ENCODE results near the gene AMBP. TPM values are rescaled to one million over a fixed set of nuclear protein-coding genes. Genes with fewer than 3 reads are reported as not detected.
"Not testable (repeated sequence)": the region's sequence is repeated elsewhere in the genome, so short reads cannot be mapped to it uniquely, and the experiment has no call there.

The AMBP gene
- total RNA-seq, 2 experiments from 2014 or later = not detected

- ChIA-PET CTCF (no interaction called here), POLR2A (no interaction called here)
- no peak overlapping the region for H3K4me3 Mint-ChIP-seq
- no peak for DNase-seq
- no peaks in the 10 kb centered on the region for H3K36me3 Mint-ChIP-seq (ENCODE audit: low read depth)
- H3K27me3 Mint-ChIP-seq (ENCODE audit: low read depth) = peaks cover 5% of the 10 kb centered on the region
- no peaks in the 10 kb centered on the region for H3K9me3 Mint-ChIP-seq (ENCODE audit: insufficient read depth)
- no peak overlapping the region for H3K27ac Mint-ChIP-seq
- no peak for ATAC-seq
- no peaks in the 10 kb centered on the region for H3K4me1 Mint-ChIP-seq (ENCODE audit: low read depth)
These were observed 27.9 kb downstream of the AMBP start for GRCh38 chr9:114050226-114050568.

- DNase-seq = no peak
- no peaks in the 10 kb centered on the region for H3K9me3 Mint-ChIP-seq (ENCODE audit: insufficient read depth)
- POLR2A ChIA-PET = no interaction called here
- no peaks in the 10 kb centered on the region for H3K36me3 Mint-ChIP-seq (ENCODE audit: low read depth)
- peaks cover 5% of the 10 kb centered on the region for H3K27me3 Mint-ChIP-seq (ENCODE audit: low read depth)
- ATAC-seq = no peak
- no peak overlapping the region for H3K4me3 Mint-ChIP-seq
- no peaks in the 10 kb centered on the region for H3K4me1 Mint-ChIP-seq (ENCODE audit: low read depth)
- CTCF ChIA-PET = interaction anchor here (0.7 kb wide), 1 partner anchor 33 kb away, joined by 4 read pairs; no protein-coding TSS in a partner anchor
- H3K27ac Mint-ChIP-seq = no peak overlapping the region
These were observed 28.5 kb downstream of the AMBP start for GRCh38 chr9:114049441-114050225.

- DNase-seq (no peak), ATAC-seq (no peak)
- ChIA-PET CTCF (interaction anchor here (0.7 kb wide), 1 partner anchor 34 kb away, joined by 4 read pairs; no protein-coding TSS in a partner anchor), POLR2A (no interaction called here)
- H3K27ac Mint-ChIP-seq = no peak overlapping the region
- peaks cover 5% of the 10 kb centered on the region for H3K27me3 Mint-ChIP-seq (ENCODE audit: low read depth)
- H3K36me3 Mint-ChIP-seq (ENCODE audit: low read depth) = no peaks in the 10 kb centered on the region
- H3K9me3 Mint-ChIP-seq (ENCODE audit: insufficient read depth) = no peaks in the 10 kb centered on the region
- H3K4me1 Mint-ChIP-seq (ENCODE audit: low read depth) = no peaks in the 10 kb centered on the region
- H3K4me3 Mint-ChIP-seq = no peak overlapping the region
These were observed 29.3 kb downstream of the AMBP start for GRCh38 chr9:114048533-114049415.

- POLR2A ChIA-PET = no interaction called here
- Mint-ChIP-seq H3K4me1 (ENCODE audit: low read depth) (no peaks in the 10 kb centered on the region), H3K36me3 (ENCODE audit: low read depth) (no peaks in the 10 kb centered on the region), H3K27ac (no peak overlapping the region), H3K9me3 (ENCODE audit: insufficient read depth) (no peaks in the 10 kb centered on the region), H3K27me3 (ENCODE audit: low read depth) (peaks cover 5% of the 10 kb centered on the region), H3K4me3 (no peak overlapping the region)
- CTCF ChIA-PET = interaction anchor here (1.2 to 1.8 kb wide), 2 partner anchors 9 to 240 kb away, joined by 5 read pairs; no protein-coding TSS in a partner anchor
- ATAC-seq (no peak), DNase-seq (no peak)
These were observed 30.4 kb downstream of the AMBP start for GRCh38 chr9:114047717-114048116.

GRCh38 chr9:114046875-114047274 lies 31.2 kb downstream of the AMBP start:
- H3K4me1 Mint-ChIP-seq (ENCODE audit: low read depth) = no peaks in the 10 kb centered on the region
- H3K27me3 Mint-ChIP-seq (ENCODE audit: low read depth) = peaks cover 5% of the 10 kb centered on the region

GRCh38 chr9:114046237-114046755 lies 31.8 kb downstream of the AMBP start:
- H3K4me1 Mint-ChIP-seq (ENCODE audit: low read depth) = no peaks in the 10 kb centered on the region
- DNase-seq = no peak
- H3K4me3 Mint-ChIP-seq = no peak overlapping the region
- POLR2A ChIA-PET = no interaction called here
- ATAC-seq = no peak
- CTCF ChIA-PET = interaction anchor here (1.8 kb wide), 1 partner anchor 239 kb away, joined by 5 read pairs; no protein-coding TSS in a partner anchor
- no peaks in the 10 kb centered on the region for H3K9me3 Mint-ChIP-seq (ENCODE audit: insufficient read depth)
- no peak overlapping the region for H3K27ac Mint-ChIP-seq
- no peaks in the 10 kb centered on the region for H3K36me3 Mint-ChIP-seq (ENCODE audit: low read depth)
- peaks cover 5% of the 10 kb centered on the region for H3K27me3 Mint-ChIP-seq (ENCODE audit: low read depth)

More at GRCh38 chr9:114046875-114047274, 31.2 kb downstream of the AMBP start:
- POLR2A ChIA-PET = no interaction called here
- Mint-ChIP-seq H3K27ac (no peak overlapping the region), H3K9me3 (ENCODE audit: insufficient read depth) (no peaks in the 10 kb centered on the region), H3K36me3 (ENCODE audit: low read depth) (no peaks in the 10 kb centered on the region), H3K4me3 (no peak overlapping the region)
- ATAC-seq (no peak), DNase-seq (no peak)
- CTCF ChIA-PET = interaction anchor here (1.2 to 1.8 kb wide), 2 partner anchors 8 to 239 kb away, joined by 5 read pairs; no protein-coding TSS in a partner anchor

GRCh38 chr9:114043660-114044059 lies 34.4 kb downstream of the AMBP start:
- H3K4me3 Mint-ChIP-seq; POLR2A ChIA-PET; H3K4me1 Mint-ChIP-seq (ENCODE audit: low read depth); ATAC-seq; H3K27ac Mint-ChIP-seq; H3K9me3 Mint-ChIP-seq (ENCODE audit: insufficient read depth); CTCF ChIA-PET; DNase-seq; H3K36me3 Mint-ChIP-seq (ENCODE audit: low read depth); H3K27me3 Mint-ChIP-seq (ENCODE audit: low read depth): not testable (repeated sequence)

GRCh38 chr9:114039484-114039883 lies 38.6 kb downstream of the AMBP start:
- POLR2A ChIA-PET = no interaction called here
- DNase-seq = peak; percentile 9
- CTCF ChIA-PET = no interaction called here
- Mint-ChIP-seq H3K4me1 (ENCODE audit: low read depth) (no peaks in the 10 kb centered on the region), H3K36me3 (ENCODE audit: low read depth) (no peaks in the 10 kb centered on the region), H3K9me3 (ENCODE audit: insufficient read depth) (no peaks in the 10 kb centered on the region), H3K27ac (no peak overlapping the region), H3K4me3 (no peak overlapping the region), H3K27me3 (ENCODE audit: low read depth) (no peaks in the 10 kb centered on the region)
- no peak for ATAC-seq

GRCh38 chr9:114038724-114039313 lies 39.3 kb downstream of the AMBP start:
- ATAC-seq (no peak), DNase-seq (peak; percentile 9)
- no peaks in the 10 kb centered on the region for H3K9me3 Mint-ChIP-seq (ENCODE audit: insufficient read depth)
- ChIA-PET POLR2A (no interaction called here), CTCF (interaction anchor here (1.4 kb wide), 1 partner anchor 8 kb away, joined by 5 read pairs; no protein-coding TSS in a partner anchor)
- H3K4me1 Mint-ChIP-seq (ENCODE audit: low read depth) = no peaks in the 10 kb centered on the region
- H3K4me3 Mint-ChIP-seq = no peak overlapping the region
- no peak overlapping the region for H3K27ac Mint-ChIP-seq
- H3K36me3 Mint-ChIP-seq (ENCODE audit: low read depth) = no peaks in the 10 kb centered on the region
- no peaks in the 10 kb centered on the region for H3K27me3 Mint-ChIP-seq (ENCODE audit: low read depth)

- Mint-ChIP-seq H3K4me1 (ENCODE audit: low read depth) (no peaks in the 10 kb centered on the region), H3K27ac (no peak overlapping the region), H3K4me3 (no peak overlapping the region), H3K36me3 (ENCODE audit: low read depth) (no peaks in the 10 kb centered on the region), H3K9me3 (ENCODE audit: insufficient read depth) (no peaks in the 10 kb centered on the region), H3K27me3 (ENCODE audit: low read depth) (no peaks in the 10 kb centered on the region)
- ATAC-seq = no peak
- ChIA-PET POLR2A (no interaction called here), CTCF (interaction anchor here (1.4 kb wide), 1 partner anchor 9 kb away, joined by 5 read pairs; no protein-coding TSS in a partner anchor)
- peak; percentile 4 for DNase-seq
These were observed 40.0 kb downstream of the AMBP start for GRCh38 chr9:114037961-114038723.

GRCh38 chr9:114037249-114037648 lies 40.9 kb downstream of the AMBP start:
- POLR2A ChIA-PET = no interaction called here
- Mint-ChIP-seq H3K9me3 (ENCODE audit: insufficient read depth) (no peaks in the 10 kb centered on the region), H3K27me3 (ENCODE audit: low read depth) (no peaks in the 10 kb centered on the region), H3K4me1 (ENCODE audit: low read depth) (no peaks in the 10 kb centered on the region), H3K27ac (no peak overlapping the region), H3K4me3 (no peak overlapping the region), H3K36me3 (ENCODE audit: low read depth) (no peaks in the 10 kb centered on the region)
- ATAC-seq (no peak), DNase-seq (no peak)
- CTCF ChIA-PET = no interaction called here

Measured in activated CD8-positive, alpha-beta T cell treated with anti-CD3 and anti-CD28 coated beads, Interleukin-2, amount 10 ng/mL, durations not matched to agents 7 days and 5 days (primary cell).